Endothelial cell of umbilical vein (primary cell): ENCODE data around the gene IPO9. TPM values are rescaled to one million over a fixed set of nuclear protein-coding genes. Genes with fewer than 3 reads are reported as not detected.

Experiments used
- BruUV-seq: library from RNA; stranded (reverse); fragments of 400-500 nt; replicated peaks from 2 replicates; lab custom pipeline; 2021; lab: Mats Ljungman, UMichigan
- CTCF ChIA-PET: fragments of 300-600, 350-600 bp; sonication (Branson Sonifier 250); formaldehyde crosslinking; loops from one replicate; lab custom pipeline; 2021; ENCODE audit warnings: antibody characterized with exemption, inconsistent platforms; lab: Charles Lee
- POLR2A ChIA-PET: fragments of 300-600, 350-600 bp; sonication (Branson Sonifier 250); formaldehyde crosslinking; loops from one replicate; lab custom pipeline; 2021; ENCODE audit warnings: antibody characterized with exemption, inconsistent platforms; lab: Charles Lee
- DNase-seq: peaks from one replicate; pipeline ENCODE4 v3.0.0-alpha.2; 2011; ENCODE audit warnings: low read depth, low spot score
- FAIRE-seq: peaks from 2 replicates; lab custom pipeline; 2011; peaks lifted over from hg19 to GRCh38; lab: Jason Lieb, UNC
- H2AFZ ChIP-seq: 2 replicates; pipeline ENCODE4 v1.6.0; 2012; ENCODE audit warnings: low read depth, low read length, control low read depth, inconsistent platforms
- H3K27ac ChIP-seq: 2 replicates; pipeline ENCODE4 v1.5.1; 2011; ENCODE audit warnings: low read depth, mild to moderate bottlenecking, control low read depth, low read length, moderate library complexity; ENCODE audit not compliant: insufficient read depth
- H3K27me3 ChIP-seq, 2 experiments: 2 replicates each; pipeline versions ENCODE4 v1.6.0 to v1.6.1; 2011; ENCODE audit warnings: low read length in 2 of 2, mixed read lengths in 1 of 2; ENCODE audit not compliant: control insufficient read depth in 2 of 2, insufficient read depth in 2 of 2
- H3K36me3 ChIP-seq, 2 experiments: 2 replicates in 1 of 2; 3 replicates in 1 of 2; pipeline ENCODE4 v1.5.1; 2011; ENCODE audit warnings: low read length in 2 of 2, mild to moderate bottlenecking in 1 of 2, moderate library complexity in 1 of 2; ENCODE audit not compliant: control insufficient read depth in 2 of 2, insufficient read depth in 2 of 2; ENCODE audit errors: extremely low read depth in 1 of 2
- H3K4me1 ChIP-seq: 3 replicates; pipeline ENCODE4 v1.5.1; 2011; ENCODE audit warnings: mild to moderate bottlenecking, low read length; ENCODE audit not compliant: control insufficient read depth, insufficient read depth; ENCODE audit errors: extremely low read depth
- H3K4me2 ChIP-seq: 2 replicates; pipeline ENCODE4 v1.6.1; 2011; ENCODE audit warnings: low read length, control low read depth, mixed read lengths; ENCODE audit not compliant: insufficient read depth
- H3K4me3 ChIP-seq, 3 experiments: fragments of 200-600 bp in 1 of 3; sonication (generic), shearing (Covaris generic) in 1 of 3; replicated peaks in 1 of 3; 2 replicates each; pipeline ENCODE4 v1.5.1; 2011 to 2016; ENCODE audit warnings: control low read depth in 3 of 3, low read length in 3 of 3, mild to moderate bottlenecking in 2 of 3, inconsistent platforms in 1 of 3, low read depth in 1 of 3, moderate library complexity in 1 of 3; ENCODE audit not compliant: insufficient read depth in 1 of 3
- H3K79me2 ChIP-seq: 2 replicates; pipeline ENCODE4 v1.6.0; 2012; ENCODE audit warnings: low read length, inconsistent platforms; ENCODE audit not compliant: control insufficient read depth, insufficient read depth
- H3K9ac ChIP-seq: replicated peaks from 2 replicates; pipeline ENCODE3; 2011; ENCODE audit warnings: low read length, control low read depth; ENCODE audit not compliant: insufficient read depth; ENCODE audit errors: extremely low read depth
- H3K9me1 ChIP-seq: replicated peaks from 3 replicates; pipeline ENCODE4 v1.6.0; 2011; ENCODE audit warnings: mild to moderate bottlenecking, low read length; ENCODE audit not compliant: control insufficient read depth, insufficient read depth; ENCODE audit errors: extremely low read depth
- H3K9me3 ChIP-seq: replicated peaks from 2 replicates; pipeline ENCODE4 v1.5.1; 2012; ENCODE audit warnings: low read length, inconsistent platforms; ENCODE audit not compliant: control insufficient read depth, insufficient read depth
- H4K20me1 ChIP-seq: replicated peaks from 2 replicates; pipeline ENCODE3; 2011; ENCODE audit warnings: mild to moderate bottlenecking, low read length; ENCODE audit not compliant: control insufficient read depth, insufficient read depth; ENCODE audit errors: extremely low read depth
- EZH2 ChIP-seq: IDR thresholded peaks from 2 replicates; pipeline ENCODE4 v1.6.1; 2012; ENCODE audit warnings: borderline replicate concordance, low read depth, mild to moderate bottlenecking, moderate library complexity, low read length, inconsistent platforms; ENCODE audit not compliant: severe bottlenecking
- GATA2 ChIP-seq: IDR thresholded peaks from 2 replicates; pipeline ENCODE4 v1.7.0; 2011; ENCODE audit warnings: low read depth, mild to moderate bottlenecking, moderate library complexity, mixed read lengths, low read length; ENCODE audit not compliant: insufficient read length, insufficient read depth
- MYC ChIP-seq: IDR thresholded peaks from one replicate; pipeline ENCODE4 v1.6.1; 2011; ENCODE audit warnings: mild to moderate bottlenecking, low read depth, low read length
- POLR2A ChIP-seq: IDR thresholded peaks from 2 replicates; pipeline ENCODE4 v1.6.1; 2012; ENCODE audit warnings: low read depth, mild to moderate bottlenecking, control low read depth, low read length
- POLR2AphosphoS5 ChIP-seq: IDR thresholded peaks from 2 replicates; pipeline ENCODE4 v1.6.1; 2012; ENCODE audit warnings: low read depth, mild to moderate bottlenecking, control low read depth, low read length, moderate library complexity; ENCODE audit not compliant: insufficient read depth
- dilution Hi-C: fragments of 300-500 bp; cut with MboI; formaldehyde crosslinking; loops from one replicate; pipeline ENCODE4 v1.15.0; 2019; ENCODE audit warnings: low sequenced_read_pairs; ENCODE audit not compliant: extremely low pct_ligation_motif_present
- intact Hi-C: fragments of 100-400 bp; cut with micrococcal nuclease; formaldehyde crosslinking; loops from one replicate; pipeline ENCODE4 v1.10.0; 2022
- polyA plus RNA-seq, 4 experiments: library from polyadenylated mRNA; depleted of rRNA in 3 of 4; stranded (reverse) in 3 of 4; unstranded in 1 of 4; fragments of >200 nt; gene quantifications; 2 replicates each; pipeline versions ENCODE4 v1.2.1 to v1.2.3, GENCODE V29; 2011 to 2012; ENCODE audit warnings: missing spikeins in 1 of 4
- total RNA-seq: library from RNA; stranded (reverse); gene quantifications from 2 replicates; pipeline ENCODE4 v1.2.3, GENCODE V29; 2021
- TF ChIP-seq, protein P1 (sequence below): IDR thresholded peaks from 2 replicates; pipeline ENCODE4 v1.6.1; 2011; ENCODE audit not compliant: insufficient read depth, insufficient read length
- TF ChIP-seq, protein P2 (sequence below), 2 donors: IDR thresholded peaks; 1 replicate in 1 of 2; 2 replicates in 1 of 2; pipeline ENCODE4 v1.5.1; 2011; ENCODE audit warnings: low read length in 2 of 2, mild to moderate bottlenecking in 2 of 2, moderate library complexity in 2 of 2, control low read depth in 1 of 2, inconsistent platforms in 1 of 2, low read depth in 1 of 2; ENCODE audit not compliant: insufficient read depth in 1 of 2; ENCODE audit errors: extremely low read depth in 1 of 2

The IPO9 gene
- total and polyA plus RNA-seq, 2 donors (not counting 3 experiments of a cell fraction or from before 2014, with no cell fraction given): 53.4 to 104 TPM

DNA sequence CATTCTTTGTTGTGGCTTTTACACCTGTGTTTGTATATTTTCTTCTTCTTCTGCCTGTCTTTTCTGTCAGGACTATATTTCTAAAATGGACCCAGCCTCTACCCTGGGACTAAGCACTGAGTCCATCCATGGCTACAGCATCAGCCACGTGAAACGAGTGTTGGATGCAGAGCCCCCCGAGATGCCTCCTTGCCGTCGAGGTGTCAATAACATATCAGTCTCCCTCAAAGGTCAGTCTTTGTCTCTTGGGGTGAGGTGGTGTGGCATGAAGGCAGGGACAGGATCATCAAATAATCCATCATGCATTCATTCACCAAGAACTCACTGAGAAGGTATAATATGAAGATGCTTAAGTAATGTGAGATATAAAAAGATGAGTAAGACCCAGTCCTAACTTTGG, 19.1 kb upstream of the IPO9 start:
- no peak overlapping the region for H3K4me2 ChIP-seq
- no peaks in the 10 kb centered on the region for H3K79me2 ChIP-seq
- POLR2A ChIA-PET: no interaction called here
- H3K4me3 ChIP-seq: no peak overlapping the region
- TF ChIP-seq POLR2AphosphoS5 (no peak), MYC (no peak), POLR2A (no peak), EZH2 (no peak), GATA2 (no peak)
- TF ChIP-seq, protein P1, sequence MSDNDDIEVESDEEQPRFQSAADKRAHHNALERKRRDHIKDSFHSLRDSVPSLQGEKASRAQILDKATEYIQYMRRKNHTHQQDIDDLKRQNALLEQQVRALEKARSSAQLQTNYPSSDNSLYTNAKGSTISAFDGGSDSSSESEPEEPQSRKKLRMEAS: no peak
- TF ChIP-seq, protein P2, sequence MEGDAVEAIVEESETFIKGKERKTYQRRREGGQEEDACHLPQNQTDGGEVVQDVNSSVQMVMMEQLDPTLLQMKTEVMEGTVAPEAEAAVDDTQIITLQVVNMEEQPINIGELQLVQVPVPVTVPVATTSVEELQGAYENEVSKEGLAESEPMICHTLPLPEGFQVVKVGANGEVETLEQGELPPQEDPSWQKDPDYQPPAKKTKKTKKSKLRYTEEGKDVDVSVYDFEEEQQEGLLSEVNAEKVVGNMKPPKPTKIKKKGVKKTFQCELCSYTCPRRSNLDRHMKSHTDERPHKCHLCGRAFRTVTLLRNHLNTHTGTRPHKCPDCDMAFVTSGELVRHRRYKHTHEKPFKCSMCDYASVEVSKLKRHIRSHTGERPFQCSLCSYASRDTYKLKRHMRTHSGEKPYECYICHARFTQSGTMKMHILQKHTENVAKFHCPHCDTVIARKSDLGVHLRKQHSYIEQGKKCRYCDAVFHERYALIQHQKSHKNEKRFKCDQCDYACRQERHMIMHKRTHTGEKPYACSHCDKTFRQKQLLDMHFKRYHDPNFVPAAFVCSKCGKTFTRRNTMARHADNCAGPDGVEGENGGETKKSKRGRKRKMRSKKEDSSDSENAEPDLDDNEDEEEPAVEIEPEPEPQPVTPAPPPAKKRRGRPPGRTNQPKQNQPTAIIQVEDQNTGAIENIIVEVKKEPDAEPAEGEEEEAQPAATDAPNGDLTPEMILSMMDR (IDR thresholded peaks at IDR 0.05; ENCODE audit: extremely low read depth in 1 of 2, insufficient read depth in 1 of 2, low read depth in 1 of 2, low read length in 2 of 2): no peak
- H3K9me3 ChIP-seq: no peaks in the 10 kb centered on the region
- no peaks in the 10 kb centered on the region for H3K9me1 ChIP-seq
- H3K4me1 ChIP-seq: no peaks in the 10 kb centered on the region
- H3K36me3 ChIP-seq: peaks cover 46 to 82% of the 10 kb centered on the region in 2 experiments
- no peak overlapping the region for H2AFZ ChIP-seq
- H3K27ac ChIP-seq: no peak overlapping the region
- dilution Hi-C loops (no loop called here), intact Hi-C loops (no loop called here)
- H3K9ac ChIP-seq: no peak overlapping the region
- H4K20me1 ChIP-seq: no peaks in the 10 kb centered on the region
- BruUV-seq: no TSS peak
- no peak for FAIRE-seq
- CTCF ChIA-PET: no interaction called here
- H3K27me3 ChIP-seq: no peaks in the 10 kb centered on the region
- DNase-seq: no peak
